Osteoblast (primary cell): ENCODE results near the gene NUP205. TPM values are rescaled to one million over a fixed set of nuclear protein-coding genes. Genes with fewer than 3 reads are reported as not detected.
A peak's percentile ranks its signal among the peaks of the same experiment; 100 is the strongest.

Experiments
- DNase-seq: peaks from one replicate; pipeline ENCODE4 v3.0.0; 2011; ENCODE audit warnings: low spot score, mixed read lengths; ENCODE audit not compliant: insufficient read length; ENCODE audit errors: missing footprints
- H2AFZ ChIP-seq: 2 replicates; pipeline ENCODE4 v1.6.0; 2011; ENCODE audit warnings: mild to moderate bottlenecking, low read length
- H3K27ac ChIP-seq: 2 replicates; pipeline ENCODE4 v1.5.1; 2011; ENCODE audit warnings: mild to moderate bottlenecking, low read depth, low read length, moderate library complexity
- H3K27me3 ChIP-seq: 2 replicates; pipeline ENCODE4 v1.6.0; 2012; ENCODE audit warnings: mild to moderate bottlenecking, control low read depth, inconsistent platforms, low read length, moderate library complexity; ENCODE audit not compliant: insufficient read depth
- H3K36me3 ChIP-seq: 2 replicates; pipeline ENCODE4 v1.5.1; 2011; ENCODE audit warnings: mild to moderate bottlenecking, low read length, control low read depth, moderate library complexity; ENCODE audit not compliant: insufficient read depth
- H3K4me1 ChIP-seq: 2 replicates; pipeline ENCODE4 v1.5.1; 2011; ENCODE audit warnings: mild to moderate bottlenecking, low read length, control low read depth, moderate library complexity; ENCODE audit not compliant: insufficient read depth
- H3K4me2 ChIP-seq: 2 replicates; pipeline ENCODE4 v1.6.0; 2011; ENCODE audit warnings: mild to moderate bottlenecking, low read length; ENCODE audit not compliant: insufficient read depth
- H3K4me3 ChIP-seq: fragments of 200-600 bp; sonication (generic); 3 replicates; pipeline ENCODE4 v1.5.1; 2012; ENCODE audit warnings: mild to moderate bottlenecking, low read length, inconsistent platforms; ENCODE audit not compliant: insufficient read depth
- H3K79me2 ChIP-seq: 2 replicates; pipeline ENCODE4 v1.6.0; 2012; ENCODE audit warnings: mild to moderate bottlenecking, low read length, control low read depth, inconsistent platforms; ENCODE audit not compliant: insufficient read depth
- H3K9me3 ChIP-seq: 2 replicates; pipeline ENCODE4 v1.5.1; 2011; ENCODE audit warnings: low read depth, low read length, control low read depth
- H4K20me1 ChIP-seq: 2 replicates; pipeline ENCODE4 v1.6.0; 2012; ENCODE audit warnings: mild to moderate bottlenecking, low read length, control low read depth; ENCODE audit not compliant: insufficient read depth
- total RNA-seq: library from RNA; depleted of rRNA; stranded (reverse); fragments of >200 nt; gene quantifications from 2 replicates; pipeline ENCODE4 v1.2.3, GENCODE V29; 2012
- TF ChIP-seq, protein P1 (sequence below): IDR thresholded peaks from 2 replicates; pipeline ENCODE4 v1.5.1; 2011; ENCODE audit warnings: mild to moderate bottlenecking, low read depth, low read length, moderate library complexity; ENCODE audit errors: extremely low read depth

NUP205 gene
- total RNA-seq, 1 donor, result 33.7 TPM

DNA sequence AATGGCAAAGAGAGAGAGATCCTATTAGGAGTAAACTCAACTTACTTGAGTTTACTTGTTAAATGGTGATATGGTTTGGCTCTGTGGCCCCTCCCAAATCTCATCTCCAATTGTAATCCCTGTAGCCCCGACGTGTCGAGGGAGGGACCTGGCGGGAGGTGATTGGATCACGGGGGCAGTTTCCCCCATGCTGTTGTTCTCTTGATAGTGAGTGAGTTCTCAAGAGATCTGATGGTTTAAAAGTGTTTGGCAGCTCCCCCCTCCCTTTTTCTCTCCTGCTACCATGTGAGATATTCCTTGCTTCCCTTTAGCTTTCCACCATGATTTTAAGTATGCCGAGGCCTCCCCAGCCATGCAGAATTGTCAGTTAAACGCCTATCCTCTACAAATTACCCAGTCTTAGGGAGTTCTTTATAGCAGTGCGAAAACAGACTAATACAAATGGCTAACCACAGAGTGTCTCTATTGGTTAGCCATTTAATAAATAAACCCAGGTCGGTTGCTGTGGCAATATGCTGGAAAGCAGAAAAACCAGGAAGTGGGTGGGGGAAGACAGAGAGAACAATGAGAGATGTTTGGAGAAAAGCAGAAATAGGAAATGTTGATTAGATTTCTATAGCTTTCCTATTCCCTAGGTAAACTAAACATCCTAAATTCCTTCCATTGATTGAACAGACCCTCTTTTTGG lies 101.6 kb downstream of the NUP205 start:
- TF ChIP-seq, protein P1, sequence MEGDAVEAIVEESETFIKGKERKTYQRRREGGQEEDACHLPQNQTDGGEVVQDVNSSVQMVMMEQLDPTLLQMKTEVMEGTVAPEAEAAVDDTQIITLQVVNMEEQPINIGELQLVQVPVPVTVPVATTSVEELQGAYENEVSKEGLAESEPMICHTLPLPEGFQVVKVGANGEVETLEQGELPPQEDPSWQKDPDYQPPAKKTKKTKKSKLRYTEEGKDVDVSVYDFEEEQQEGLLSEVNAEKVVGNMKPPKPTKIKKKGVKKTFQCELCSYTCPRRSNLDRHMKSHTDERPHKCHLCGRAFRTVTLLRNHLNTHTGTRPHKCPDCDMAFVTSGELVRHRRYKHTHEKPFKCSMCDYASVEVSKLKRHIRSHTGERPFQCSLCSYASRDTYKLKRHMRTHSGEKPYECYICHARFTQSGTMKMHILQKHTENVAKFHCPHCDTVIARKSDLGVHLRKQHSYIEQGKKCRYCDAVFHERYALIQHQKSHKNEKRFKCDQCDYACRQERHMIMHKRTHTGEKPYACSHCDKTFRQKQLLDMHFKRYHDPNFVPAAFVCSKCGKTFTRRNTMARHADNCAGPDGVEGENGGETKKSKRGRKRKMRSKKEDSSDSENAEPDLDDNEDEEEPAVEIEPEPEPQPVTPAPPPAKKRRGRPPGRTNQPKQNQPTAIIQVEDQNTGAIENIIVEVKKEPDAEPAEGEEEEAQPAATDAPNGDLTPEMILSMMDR, result no peak
- no peaks in the 10 kb centered on the region for H3K9me3 ChIP-seq
- H3K4me3 ChIP-seq, result no peak overlapping the region
- H3K4me2 ChIP-seq, result no peak overlapping the region
- H3K4me1 ChIP-seq, result peaks cover 10% of the 10 kb centered on the region
- no peaks in the 10 kb centered on the region for H3K27me3 ChIP-seq
- H3K27ac ChIP-seq, result no peak overlapping the region
- DNase-seq, result no peak
- H3K79me2 ChIP-seq, result peaks cover 9% of the 10 kb centered on the region
- H3K36me3 ChIP-seq, result no peaks in the 10 kb centered on the region
- H2AFZ ChIP-seq, result peak overlapping the region; percentile 15
- H4K20me1 ChIP-seq, result no peaks in the 10 kb centered on the region

DNA sequence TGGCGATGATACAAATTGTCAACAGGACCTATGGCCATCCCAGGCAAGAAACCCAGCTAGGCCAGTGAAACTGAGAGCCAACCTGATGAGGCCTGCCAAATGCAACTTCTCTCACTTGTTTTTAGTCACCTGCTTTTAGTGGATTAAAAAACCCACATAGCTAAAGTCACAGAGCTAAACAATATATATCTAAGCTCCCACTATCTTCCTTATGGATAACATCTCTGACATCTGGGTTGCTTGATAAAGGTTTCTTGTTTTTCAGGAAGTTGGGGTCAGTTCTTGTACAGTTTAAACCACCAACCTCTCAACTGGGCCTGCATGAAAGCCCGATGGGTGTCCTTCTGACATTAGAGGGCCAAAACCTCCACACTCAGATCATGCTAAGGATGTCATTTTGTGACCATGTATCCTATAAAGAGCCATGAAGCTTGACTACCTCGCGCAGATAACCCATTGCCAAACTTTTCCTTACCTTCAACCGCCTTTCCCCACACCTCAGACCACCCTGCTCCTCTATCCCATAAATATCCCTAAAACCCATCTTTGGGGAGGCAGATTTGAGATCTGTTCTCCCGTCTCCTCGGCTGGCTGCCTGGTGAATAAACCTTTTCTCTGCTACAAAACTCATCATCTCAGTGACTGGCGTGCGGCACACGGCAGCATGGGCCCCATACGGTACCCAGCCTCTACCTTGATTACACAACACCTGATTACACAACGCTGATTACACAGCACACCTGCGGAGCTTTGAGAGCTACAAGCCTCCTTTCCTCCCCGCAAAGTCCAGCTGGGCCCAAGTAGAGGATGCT lies 103.8 kb downstream of the NUP205 start:
- Histone ChIP-seq H3K27me3 (no peaks in the 10 kb centered on the region), H3K4me3 (peak overlapping the region; percentile 97), H2AFZ (peak overlapping the region; percentile 98), H3K9me3 (no peaks in the 10 kb centered on the region), H3K4me1 (peaks cover 30% of the 10 kb centered on the region), H3K79me2 (peaks cover 31% of the 10 kb centered on the region), H3K27ac (peak overlapping the region; percentile 64), H3K4me2 (peak overlapping the region; percentile 95), H3K36me3 (no peaks in the 10 kb centered on the region), H4K20me1 (peaks cover 5% of the 10 kb centered on the region)
- TF ChIP-seq, protein P1, result no peak
- DNase-seq, result no peak

DNA sequence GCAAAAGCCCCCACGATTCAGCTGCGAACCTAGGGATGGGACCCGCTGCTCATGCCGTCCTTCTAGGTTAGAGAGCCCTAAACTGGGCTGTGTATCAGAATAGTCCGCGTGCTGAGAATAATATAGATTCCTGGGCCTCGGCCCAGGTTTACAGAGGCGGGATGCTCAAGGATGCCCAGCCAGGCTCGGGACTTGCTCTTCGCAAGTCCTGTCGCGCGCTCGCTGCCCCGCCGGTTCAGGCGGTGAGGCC lies 104.3 kb downstream of the NUP205 start:
- peak overlapping the region; percentile 98 for H2AFZ ChIP-seq
- peaks cover 5% of the 10 kb centered on the region for H4K20me1 ChIP-seq
- H3K36me3 ChIP-seq, result no peaks in the 10 kb centered on the region
- no peaks in the 10 kb centered on the region for H3K27me3 ChIP-seq
- H3K27ac ChIP-seq, result peak overlapping the region; percentile 64
- peaks cover 33% of the 10 kb centered on the region for H3K4me1 ChIP-seq
- H3K4me2 ChIP-seq, result peak overlapping the region; percentile 95
- peak; percentile 83 for DNase-seq
- peaks cover 36% of the 10 kb centered on the region for H3K79me2 ChIP-seq
- TF ChIP-seq, protein P1, result no peak
- H3K4me3 ChIP-seq, result peak overlapping the region; percentile 97
- H3K9me3 ChIP-seq, result no peaks in the 10 kb centered on the region
